GM06990 (cell line): ENCODE measurements around the gene LRMDA.

ENCODE experiments used
- DNase-seq: peaks from one replicate; pipeline ENCODE4 v3.0.0-alpha.2; 2011; ENCODE audit not compliant: insufficient read length; ENCODE audit errors: extremely low read depth
- H3K27me3 ChIP-seq: replicated peaks from 2 replicates; pipeline ENCODE4 v1.6.0; 2011; ENCODE audit warnings: low read length; ENCODE audit not compliant: control insufficient read depth, insufficient read depth
- H3K36me3 ChIP-seq: 2 replicates; pipeline ENCODE4 v1.5.1; 2011; ENCODE audit warnings: low read length; ENCODE audit not compliant: control insufficient read depth, insufficient read depth
- H3K4me3 ChIP-seq: replicated peaks from 2 replicates; pipeline ENCODE4 v1.5.1; 2011; ENCODE audit warnings: low read depth, mild to moderate bottlenecking, control low read depth, low read length
- TF ChIP-seq, protein P1 (sequence below): IDR thresholded peaks from 2 replicates; pipeline ENCODE4 v1.5.1; 2011; ENCODE audit warnings: low read length, control low read depth, mild to moderate bottlenecking, inconsistent platforms; ENCODE audit not compliant: insufficient read depth, poor library complexity, severe bottlenecking

LRMDA gene

DNA sequence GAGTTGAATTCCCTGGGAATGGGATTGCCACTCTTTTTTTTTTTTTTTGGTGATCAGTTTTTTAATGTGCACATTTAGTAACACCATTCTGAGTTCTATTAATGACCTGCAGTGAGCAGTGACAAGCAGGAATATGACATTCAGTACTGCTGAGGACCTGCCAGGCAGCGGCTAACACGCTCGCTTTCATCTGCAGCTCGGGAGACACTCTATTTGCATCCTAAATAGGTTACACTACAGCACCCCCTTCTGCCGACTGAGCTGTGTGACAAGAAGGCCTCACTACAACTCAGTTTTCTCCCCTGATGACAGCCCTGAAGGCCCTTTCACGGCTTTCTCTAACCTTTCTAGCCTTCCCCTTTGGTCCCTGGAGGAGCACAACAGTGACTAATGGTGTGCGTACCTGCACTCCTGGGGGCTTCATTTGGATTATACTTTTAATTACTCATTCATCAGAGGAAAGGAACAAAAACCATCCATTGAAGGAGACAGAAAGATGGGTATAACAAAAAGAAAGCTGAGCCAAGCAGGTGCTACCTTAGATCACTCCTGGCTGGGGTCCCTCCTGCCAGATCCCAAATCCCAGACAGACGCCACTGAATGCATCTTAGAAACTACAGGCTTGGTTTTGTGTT lies 872.4 kb downstream of the LRMDA start:
- TF ChIP-seq, protein P1, sequence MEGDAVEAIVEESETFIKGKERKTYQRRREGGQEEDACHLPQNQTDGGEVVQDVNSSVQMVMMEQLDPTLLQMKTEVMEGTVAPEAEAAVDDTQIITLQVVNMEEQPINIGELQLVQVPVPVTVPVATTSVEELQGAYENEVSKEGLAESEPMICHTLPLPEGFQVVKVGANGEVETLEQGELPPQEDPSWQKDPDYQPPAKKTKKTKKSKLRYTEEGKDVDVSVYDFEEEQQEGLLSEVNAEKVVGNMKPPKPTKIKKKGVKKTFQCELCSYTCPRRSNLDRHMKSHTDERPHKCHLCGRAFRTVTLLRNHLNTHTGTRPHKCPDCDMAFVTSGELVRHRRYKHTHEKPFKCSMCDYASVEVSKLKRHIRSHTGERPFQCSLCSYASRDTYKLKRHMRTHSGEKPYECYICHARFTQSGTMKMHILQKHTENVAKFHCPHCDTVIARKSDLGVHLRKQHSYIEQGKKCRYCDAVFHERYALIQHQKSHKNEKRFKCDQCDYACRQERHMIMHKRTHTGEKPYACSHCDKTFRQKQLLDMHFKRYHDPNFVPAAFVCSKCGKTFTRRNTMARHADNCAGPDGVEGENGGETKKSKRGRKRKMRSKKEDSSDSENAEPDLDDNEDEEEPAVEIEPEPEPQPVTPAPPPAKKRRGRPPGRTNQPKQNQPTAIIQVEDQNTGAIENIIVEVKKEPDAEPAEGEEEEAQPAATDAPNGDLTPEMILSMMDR, result peak; percentile 34
- no peak for DNase-seq
- H3K36me3 ChIP-seq, result no peaks in the 10 kb centered on the region
- 0 out of 2 replicates have a peak, but pooled peaks cover 1% of the 10 kb centered on the region for H3K27me3 ChIP-seq
- no peak overlapping the region for H3K4me3 ChIP-seq

DNA sequence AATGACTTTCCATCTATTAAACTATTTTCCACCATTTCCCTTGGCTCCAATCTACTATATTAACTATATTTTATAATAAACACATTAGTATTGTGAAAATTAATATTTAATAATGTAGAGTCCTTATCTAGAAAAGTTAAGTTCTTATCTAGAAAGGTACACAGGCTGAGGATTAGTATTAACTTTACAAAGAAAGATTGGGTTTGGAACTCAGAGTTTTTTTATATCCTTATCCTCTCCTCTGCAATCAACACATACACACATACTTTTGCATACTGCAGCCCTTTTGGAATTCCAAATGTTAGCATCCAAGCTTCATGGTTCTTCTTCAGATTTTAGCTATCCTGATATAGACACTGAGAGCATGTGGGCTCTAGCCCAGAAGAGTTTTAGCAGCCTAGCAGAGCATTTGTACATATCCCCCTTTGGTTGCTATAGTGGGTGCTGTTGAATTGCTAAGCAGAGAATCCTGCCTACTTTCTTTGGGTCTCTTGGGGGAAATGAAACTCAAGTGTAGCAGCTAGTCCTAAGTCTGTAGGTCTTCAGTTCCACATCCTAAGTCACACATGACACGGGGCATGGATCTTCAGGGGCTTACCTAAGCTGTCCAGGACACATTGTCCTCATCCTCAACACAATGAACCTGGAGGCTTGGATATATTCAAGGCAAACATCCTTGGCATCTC lies 874.6 kb downstream of the LRMDA start:
- TF ChIP-seq, protein P1, result no peak
- Histone ChIP-seq H3K36me3 (no peaks in the 10 kb centered on the region), H3K27me3 (0 out of 2 replicates have a peak, but pooled peaks cover 1% of the 10 kb centered on the region), H3K4me3 (no peak overlapping the region)
- DNase-seq, result no peak

DNA sequence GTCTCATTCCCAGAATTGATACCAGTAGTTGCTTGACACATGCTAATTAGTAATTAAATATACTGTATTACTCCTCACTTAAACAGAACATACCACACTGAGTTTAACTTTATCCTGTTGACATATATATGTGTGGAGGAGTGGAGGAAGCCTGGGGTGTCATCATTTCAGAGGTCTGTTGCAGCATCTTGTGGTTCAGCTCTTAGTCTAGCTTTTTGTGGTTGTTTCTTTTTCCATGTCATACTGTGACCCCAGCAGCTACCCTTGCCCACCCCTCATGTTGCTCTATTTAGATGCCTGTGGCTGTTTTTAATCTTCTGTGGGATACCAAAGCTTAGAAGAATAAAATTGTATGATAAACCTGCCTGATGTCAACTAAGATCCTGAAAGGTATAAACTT lies 875.4 kb downstream of the LRMDA start:
- TF ChIP-seq, protein P1, result no peak
- no peaks in the 10 kb centered on the region for H3K36me3 ChIP-seq
- no peak overlapping the region for H3K4me3 ChIP-seq
- DNase-seq, result no peak
- 0 out of 2 replicates have a peak, but pooled peaks cover 1% of the 10 kb centered on the region for H3K27me3 ChIP-seq

DNA sequence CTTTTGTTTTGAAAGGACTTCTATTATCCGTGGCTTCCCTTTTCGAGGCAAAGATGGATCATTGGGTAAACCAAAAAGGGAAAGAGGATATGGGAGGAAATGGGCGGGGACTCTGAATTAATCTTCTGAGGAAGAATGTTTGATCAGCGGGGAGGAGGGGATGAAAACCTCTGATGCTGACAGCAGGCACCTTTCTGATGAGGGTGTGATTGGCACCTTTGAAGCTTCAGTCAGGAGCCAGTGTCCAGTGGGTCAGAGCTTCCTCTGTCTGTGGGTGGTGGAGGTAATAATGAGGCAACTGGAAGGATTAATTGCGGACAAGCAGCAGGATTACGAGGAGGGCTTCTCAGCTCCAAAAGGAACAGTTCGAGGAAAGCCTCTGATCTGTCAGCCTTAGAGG lies 877.6 kb downstream of the LRMDA start:
- DNase-seq, result no peak
- Histone ChIP-seq H3K36me3 (no peaks in the 10 kb centered on the region), H3K4me3 (no peak overlapping the region), H3K27me3 (no peaks in the 10 kb centered on the region)
- TF ChIP-seq, protein P1, result no peak

DNA sequence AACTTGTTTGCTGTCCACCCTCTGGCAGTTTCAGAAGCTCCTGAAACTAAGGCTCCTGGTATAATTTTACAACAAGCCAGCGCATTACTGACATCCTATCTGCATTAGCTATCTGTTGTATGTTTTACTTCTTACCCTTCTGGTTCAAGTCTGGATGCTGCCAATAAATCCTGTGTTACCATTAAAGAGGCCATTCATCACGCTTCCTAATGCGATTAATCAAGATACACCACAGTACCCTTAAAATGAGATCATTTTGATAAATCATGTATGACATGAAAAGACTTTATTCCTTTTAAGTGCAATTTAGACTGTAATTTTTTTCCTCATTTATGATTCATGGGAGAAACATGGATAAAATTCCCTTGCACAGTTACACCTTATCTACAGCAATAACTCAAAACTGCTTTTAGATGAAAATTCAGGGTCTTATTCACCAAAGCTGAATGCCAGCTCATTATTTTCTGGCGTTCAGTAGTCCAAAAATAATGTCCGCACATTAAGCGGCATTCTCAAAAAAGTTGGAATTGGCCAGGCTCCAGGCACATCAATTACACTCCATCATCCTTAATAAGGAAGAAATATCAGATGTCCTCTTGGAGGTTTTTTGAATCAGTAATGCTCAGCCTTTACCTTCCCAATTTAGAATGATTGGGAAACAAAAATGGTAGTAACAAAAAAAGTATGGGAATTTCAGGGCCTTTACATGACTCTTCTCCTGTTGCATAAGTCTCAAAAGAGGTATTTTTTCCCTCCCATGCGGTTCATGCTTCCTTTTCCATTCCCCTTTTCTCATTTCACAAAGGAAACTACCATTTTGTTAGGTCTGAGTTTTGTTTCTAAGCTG lies 878.5 kb downstream of the LRMDA start:
- no peak for DNase-seq
- Histone ChIP-seq H3K36me3 (no peaks in the 10 kb centered on the region), H3K4me3 (no peak overlapping the region), H3K27me3 (no peaks in the 10 kb centered on the region)
- TF ChIP-seq, protein P1, result no peak
